HEK293 (cell line): ENCODE measurements around the gene USP7.

ENCODE experiments used
- CTCF ChIA-PET: fragments of 350-600 bp; formaldehyde crosslinking; extraction: SDS; loops from one replicate; lab custom pipeline; 2021; ENCODE audit warnings: antibody characterized with exemption; lab: Yijun Ruan, JAX
- POLR2A ChIA-PET: fragments of 300-600 bp; formaldehyde crosslinking; extraction: SDS; loops from one replicate; lab custom pipeline; 2020; ENCODE audit warnings: antibody characterized with exemption, inconsistent platforms; lab: Yijun Ruan, JAX
- H3K27ac ChIP-seq: fragments of 200-500 bp; sonication (Bioruptor generic); 2 replicates; pipeline ENCODE4 v1.5.1; 2014; ENCODE audit warnings: low read depth, low read length, control low read depth, inconsistent platforms; ENCODE audit errors: extremely low read depth
- H3K36me3 ChIP-seq, 2 experiments: fragments of 200-500 bp in 1 of 2; sonication (Bioruptor generic) in 1 of 2; 1 replicate in 1 of 2; 2 replicates in 1 of 2; pipeline ENCODE4 v1.5.1; 2014 to 2017; ENCODE audit warnings: inconsistent platforms in 2 of 2, low read length in 2 of 2; ENCODE audit not compliant: control insufficient read depth in 2 of 2, insufficient read depth in 1 of 2
- H3K4me1 ChIP-seq: fragments of 200-500 bp; sonication (Bioruptor generic); 2 replicates; pipeline ENCODE4 v1.5.1; 2014; ENCODE audit warnings: mild to moderate bottlenecking, low read length, inconsistent platforms; ENCODE audit not compliant: control insufficient read depth, insufficient read depth
- H3K4me3 ChIP-seq: 2 replicates; pipeline ENCODE4 v1.5.1; 2011; ENCODE audit warnings: low read depth, mild to moderate bottlenecking, control low read depth, low read length, moderate library complexity
- H3K9me3 ChIP-seq: fragments of 200-500 bp; sonication (Bioruptor generic); 2 replicates; pipeline ENCODE4 v1.5.1; 2014; ENCODE audit warnings: low read depth, low read length, inconsistent platforms; ENCODE audit not compliant: control insufficient read depth, insufficient read depth
- EGR2 ChIP-seq: fragments of 450-650 bp; formaldehyde crosslinking; IDR thresholded peaks from 2 replicates; pipeline ENCODE4 v1.5.1; 2016; ENCODE audit warnings: low read depth, missing biosample characterization, missing genetic modification characterization
- FEZF1 ChIP-seq: fragments of 450-650 bp; formaldehyde crosslinking; IDR thresholded peaks from 2 replicates; pipeline ENCODE4 v1.5.1; 2016; ENCODE audit warnings: missing biosample characterization, missing genetic modification characterization
- GLI4 ChIP-seq: fragments of 450-650 bp; formaldehyde crosslinking; IDR thresholded peaks from 2 replicates; pipeline ENCODE4 v1.5.1; 2016; ENCODE audit warnings: missing biosample characterization, missing genetic modification characterization
- KLF16 ChIP-seq: fragments of 450-650 bp; formaldehyde crosslinking; IDR thresholded peaks from 2 replicates; pipeline ENCODE4 v1.5.1; 2017; ENCODE audit warnings: missing biosample characterization, missing genetic modification characterization
- REPIN1 ChIP-seq: fragments of 450-650 bp; formaldehyde crosslinking; IDR thresholded peaks from 2 replicates; pipeline ENCODE4 v1.5.1; 2017; ENCODE audit warnings: missing biosample characterization, missing genetic modification characterization, low read depth
- SCRT1 ChIP-seq: fragments of 450-650 bp; formaldehyde crosslinking; IDR thresholded peaks from 2 replicates; pipeline ENCODE4 v1.5.1; 2016; ENCODE audit warnings: missing biosample characterization, missing genetic modification characterization, borderline replicate concordance
- SP2 ChIP-seq: fragments of 450-650 bp; formaldehyde crosslinking; IDR thresholded peaks from 2 replicates; pipeline ENCODE4 v1.5.1; 2016; ENCODE audit warnings: missing biosample characterization, missing genetic modification characterization
- WT1 ChIP-seq: fragments of 450-650 bp; formaldehyde crosslinking; IDR thresholded peaks from 2 replicates; pipeline ENCODE4 v1.5.1; 2016; ENCODE audit warnings: missing biosample characterization, missing genetic modification characterization
- ZBTB20 ChIP-seq: fragments of 450-650 bp; formaldehyde crosslinking; IDR thresholded peaks from 2 replicates; pipeline ENCODE4 v1.5.1; 2016; ENCODE audit warnings: missing biosample characterization, missing genetic modification characterization
- ZBTB7A ChIP-seq: fragments of 450-650 bp; formaldehyde crosslinking; IDR thresholded peaks from 2 replicates; pipeline ENCODE4 v1.5.1; 2016; ENCODE audit warnings: low read depth, missing biosample characterization, missing genetic modification characterization
- ZNF2 ChIP-seq: fragments of 450-650 bp; formaldehyde crosslinking; IDR thresholded peaks from 2 replicates; pipeline ENCODE4 v1.5.1; 2016; ENCODE audit warnings: missing biosample characterization, missing genetic modification characterization
- ZNF211 ChIP-seq: fragments of 450-650 bp; formaldehyde crosslinking; IDR thresholded peaks from 2 replicates; pipeline ENCODE4 v1.5.1; 2016; ENCODE audit warnings: low read depth, missing biosample characterization, missing genetic modification characterization
- ZNF274 ChIP-seq, 2 experiments: fragments of 200-500 bp in 1 of 2; fragments of 450-650 bp in 1 of 2; sonication (Bioruptor generic) in 1 of 2; formaldehyde crosslinking in 1 of 2; IDR thresholded peaks; 2 replicates each; pipeline versions ENCODE4 v1.5.1 to v1.6.1; 2014 to 2016; ENCODE audit warnings: borderline replicate concordance in 1 of 2, inconsistent platforms in 1 of 2, low read length in 1 of 2, missing biosample characterization in 1 of 2, missing genetic modification characterization in 1 of 2
- ZNF302 ChIP-seq: fragments of 450-650 bp; formaldehyde crosslinking; IDR thresholded peaks from 2 replicates; pipeline ENCODE4 v1.5.1; 2016; ENCODE audit warnings: missing biosample characterization, missing genetic modification characterization, low read depth
- ZNF404 ChIP-seq: fragments of 450-650 bp; formaldehyde crosslinking; IDR thresholded peaks from 2 replicates; pipeline ENCODE4 v1.5.1; 2017; ENCODE audit warnings: missing biosample characterization, missing genetic modification characterization
- ZNF514 ChIP-seq: fragments of 450-650 bp; formaldehyde crosslinking; IDR thresholded peaks from 2 replicates; pipeline ENCODE4 v1.5.1; 2016; ENCODE audit warnings: missing biosample characterization, missing genetic modification characterization
- ZNF548 ChIP-seq: fragments of 450-650 bp; formaldehyde crosslinking; IDR thresholded peaks from 2 replicates; pipeline ENCODE4 v1.5.1; 2016; ENCODE audit warnings: missing biosample characterization, missing genetic modification characterization
- ZNF555 ChIP-seq: fragments of 450-650 bp; formaldehyde crosslinking; conservative IDR thresholded peaks from 2 replicates; pipeline ENCODE4 v1.5.1; 2017; ENCODE audit warnings: missing biosample characterization, mild to moderate bottlenecking, missing genetic modification characterization, inconsistent platforms
- ZNF654 ChIP-seq: fragments of 450-650 bp; formaldehyde crosslinking; IDR thresholded peaks from 2 replicates; pipeline ENCODE4 v1.5.1; 2016; ENCODE audit warnings: low read depth, missing biosample characterization, missing genetic modification characterization
- ZNF701 ChIP-seq: fragments of 450-650 bp; formaldehyde crosslinking; IDR thresholded peaks from 2 replicates; pipeline ENCODE4 v1.5.1; 2016; ENCODE audit warnings: missing biosample characterization, missing genetic modification characterization
- ZNF791 ChIP-seq: fragments of 450-650 bp; formaldehyde crosslinking; IDR thresholded peaks from 2 replicates; pipeline ENCODE4 v1.5.1; 2016; ENCODE audit warnings: missing biosample characterization, missing genetic modification characterization
- ZSCAN30 ChIP-seq: fragments of 450-650 bp; IDR thresholded peaks from 2 replicates; pipeline ENCODE4 v1.5.1; 2018; ENCODE audit warnings: missing biosample characterization, mild to moderate bottlenecking, missing genetic modification characterization, moderate library complexity
- ZSCAN4 ChIP-seq: fragments of 450-650 bp; formaldehyde crosslinking; IDR thresholded peaks from 2 replicates; pipeline ENCODE4 v1.5.1; 2017; ENCODE audit warnings: missing biosample characterization, missing genetic modification characterization
- ZXDB ChIP-seq: fragments of 450-650 bp; formaldehyde crosslinking; IDR thresholded peaks from 2 replicates; pipeline ENCODE4 v1.5.1; 2016; ENCODE audit warnings: missing biosample characterization, missing genetic modification characterization
- TF ChIP-seq, protein P1 (sequence below): fragments of 450-650 bp; formaldehyde crosslinking; IDR thresholded peaks from 2 replicates; pipeline ENCODE4 v1.5.1; 2016; ENCODE audit warnings: missing biosample characterization, missing genetic modification characterization
- TF ChIP-seq, protein P2 (sequence below): fragments of 450-650 bp; formaldehyde crosslinking; IDR thresholded peaks from 2 replicates; pipeline ENCODE4 v1.5.1; 2016; ENCODE audit warnings: missing biosample characterization, missing genetic modification characterization, borderline replicate concordance
- TF ChIP-seq, protein P3 (sequence below): fragments of 450-650 bp; IDR thresholded peaks from 2 replicates; pipeline ENCODE4 v1.5.1; 2018; ENCODE audit warnings: missing biosample characterization, mild to moderate bottlenecking, missing genetic modification characterization

Gene USP7

DNA sequence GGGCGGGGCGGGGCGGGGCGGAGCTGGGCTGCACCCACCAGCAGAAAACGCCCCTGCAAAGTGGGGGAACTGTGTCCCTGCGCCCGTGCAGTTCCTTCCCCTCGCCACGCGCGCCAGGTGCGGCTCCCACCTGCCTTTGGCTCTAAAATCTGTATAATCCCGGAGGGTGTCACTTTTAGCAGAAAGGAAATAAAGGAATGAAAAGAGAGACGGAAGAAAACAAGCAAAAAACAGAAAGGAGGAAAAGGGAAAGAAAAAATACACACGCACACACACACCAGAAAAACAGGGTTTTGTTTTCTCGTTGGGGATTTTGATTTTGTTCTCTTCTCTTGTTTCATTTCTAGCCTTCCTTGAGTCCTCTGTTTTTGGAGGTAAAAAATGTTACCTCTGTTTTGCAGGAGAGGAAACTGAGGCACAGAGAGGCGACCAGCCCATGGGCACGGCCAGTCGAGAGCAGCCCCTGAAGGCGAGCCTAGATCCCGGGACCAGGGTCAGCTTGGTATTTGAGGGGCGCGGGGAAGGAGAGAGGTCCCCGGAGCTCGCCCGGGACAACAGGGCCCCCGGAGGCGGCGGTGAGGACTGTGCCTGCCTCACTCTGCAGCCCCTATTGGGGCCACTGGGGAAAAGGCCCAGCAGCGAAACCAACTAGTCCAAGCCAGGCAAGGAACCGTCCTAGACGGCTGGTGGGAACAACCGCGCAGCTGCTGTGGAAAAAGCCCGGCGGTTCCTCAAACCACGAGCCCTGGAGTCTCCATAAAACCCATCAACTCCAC is 94.3 kb downstream of the USP7 start (continued):
- TF ChIP-seq ZNF548 (tag by site-specific recombination) (no peak), ZNF274 (IDR thresholded peaks at IDR 0.05; ENCODE audit: low read length) (no peak), ZNF274 (tag by site-specific recombination; IDR thresholded peaks at IDR 0.05; ENCODE audit: borderline replicate concordance) (no peak), ZNF404 (tag by site-specific recombination) (no peak), GLI4 (no peak), REPIN1 (tag by site-specific recombination) (no peak), SP2 (tag by site-specific recombination) (no peak), WT1 (tag by site-specific recombination) (no peak), ZNF514 (tag by site-specific recombination) (no peak), KLF16 (tag by site-specific recombination) (no peak), ZXDB (peak; percentile 96), ZNF2 (tag by site-specific recombination) (0 out of 2 replicates have a peak, but pooled peaks have one; percentile 21), EGR2 (tag by site-specific recombination) (peak; percentile 49), ZBTB7A (tag by site-specific recombination) (no peak), ZNF654 (tag by site-specific recombination) (no peak), ZSCAN4 (tag by site-specific recombination) (no peak)

GRCh38 chr16:8868416-8869211 is 95.1 kb downstream of the USP7 start, which contains the start of gene CARHSP1:
CARHSP1 (minus strand) TSS chr16:8869006; CDS start chr16:8859328, 9,678 bp downstream.
- H3K36me3 ChIP-seq: peaks cover 0 to 14% of the 10 kb centered on the region in 2 experiments; a peak in 2 of 3 replicates
- CTCF ChIA-PET: interaction anchor here (0.6 to 0.9 kb wide), 6 partner anchors 11 to 165 kb away, joined by 3 read pairs; no protein-coding TSS in a partner anchor
- no peaks in the 10 kb centered on the region for H3K9me3 ChIP-seq
- peak within 1 kb of the TSS; percentile 90 for H3K27ac ChIP-seq
- POLR2A ChIA-PET: interaction anchor here (0.5 to 2.4 kb wide), 22 partner anchors 10 to 225 kb away, joined by 3 to 21 read pairs (median 3); partner anchors contain the start of genes ABAT, HAPSTR1, PMM2 and TMEM186
- H3K4me3 ChIP-seq: peak within 1 kb of the TSS; percentile 75
- peaks cover 11% of the 10 kb centered on the region for H3K4me1 ChIP-seq
- TF ChIP-seq, protein P1, sequence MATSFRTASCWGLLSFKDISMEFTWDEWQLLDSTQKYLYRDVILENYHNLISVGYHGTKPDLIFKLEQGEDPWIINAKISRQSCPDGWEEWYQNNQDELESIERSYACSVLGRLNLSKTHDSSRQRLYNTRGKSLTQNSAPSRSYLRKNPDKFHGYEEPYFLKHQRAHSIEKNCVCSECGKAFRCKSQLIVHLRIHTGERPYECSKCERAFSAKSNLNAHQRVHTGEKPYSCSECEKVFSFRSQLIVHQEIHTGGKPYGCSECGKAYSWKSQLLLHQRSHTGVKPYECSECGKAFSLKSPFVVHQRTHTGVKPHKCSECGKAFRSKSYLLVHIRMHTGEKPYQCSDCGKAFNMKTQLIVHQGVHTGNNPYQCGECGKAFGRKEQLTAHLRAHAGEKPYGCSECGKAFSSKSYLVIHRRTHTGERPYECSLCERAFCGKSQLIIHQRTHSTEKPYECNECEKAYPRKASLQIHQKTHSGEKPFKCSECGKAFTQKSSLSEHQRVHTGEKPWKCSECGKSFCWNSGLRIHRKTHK (tag by site-specific recombination): no peak
- TF ChIP-seq ZNF555 (tag by site-specific recombination) (no peak), ZBTB20 (tag by site-specific recombination) (peak; percentile 83), ZNF302 (tag by site-specific recombination) (no peak), FEZF1 (tag by site-specific recombination) (no peak), ZSCAN30 (tag by site-specific recombination) (peak; percentile 92), ZNF274 (IDR thresholded peaks at IDR 0.05; ENCODE audit: low read length) (no peak), ZNF274 (tag by site-specific recombination; IDR thresholded peaks at IDR 0.05; ENCODE audit: borderline replicate concordance) (no peak), SCRT1 (peak; percentile 70; the same call in 1 of the 2 replicates), ZNF211 (tag by site-specific recombination) (no peak), ZNF701 (peak; percentile 43; the same call in 1 of the 2 replicates), ZNF791 (tag by site-specific recombination) (no peak)
- TF ChIP-seq, protein P2, sequence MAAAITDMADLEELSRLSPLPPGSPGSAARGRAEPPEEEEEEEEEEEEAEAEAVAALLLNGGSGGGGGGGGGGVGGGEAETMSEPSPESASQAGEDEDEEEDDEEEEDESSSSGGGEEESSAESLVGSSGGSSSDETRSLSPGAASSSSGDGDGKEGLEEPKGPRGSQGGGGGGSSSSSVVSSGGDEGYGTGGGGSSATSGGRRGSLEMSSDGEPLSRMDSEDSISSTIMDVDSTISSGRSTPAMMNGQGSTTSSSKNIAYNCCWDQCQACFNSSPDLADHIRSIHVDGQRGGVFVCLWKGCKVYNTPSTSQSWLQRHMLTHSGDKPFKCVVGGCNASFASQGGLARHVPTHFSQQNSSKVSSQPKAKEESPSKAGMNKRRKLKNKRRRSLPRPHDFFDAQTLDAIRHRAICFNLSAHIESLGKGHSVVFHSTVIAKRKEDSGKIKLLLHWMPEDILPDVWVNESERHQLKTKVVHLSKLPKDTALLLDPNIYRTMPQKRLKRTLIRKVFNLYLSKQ (tag by site-specific recombination): no peak
- TF ChIP-seq, protein P3, sequence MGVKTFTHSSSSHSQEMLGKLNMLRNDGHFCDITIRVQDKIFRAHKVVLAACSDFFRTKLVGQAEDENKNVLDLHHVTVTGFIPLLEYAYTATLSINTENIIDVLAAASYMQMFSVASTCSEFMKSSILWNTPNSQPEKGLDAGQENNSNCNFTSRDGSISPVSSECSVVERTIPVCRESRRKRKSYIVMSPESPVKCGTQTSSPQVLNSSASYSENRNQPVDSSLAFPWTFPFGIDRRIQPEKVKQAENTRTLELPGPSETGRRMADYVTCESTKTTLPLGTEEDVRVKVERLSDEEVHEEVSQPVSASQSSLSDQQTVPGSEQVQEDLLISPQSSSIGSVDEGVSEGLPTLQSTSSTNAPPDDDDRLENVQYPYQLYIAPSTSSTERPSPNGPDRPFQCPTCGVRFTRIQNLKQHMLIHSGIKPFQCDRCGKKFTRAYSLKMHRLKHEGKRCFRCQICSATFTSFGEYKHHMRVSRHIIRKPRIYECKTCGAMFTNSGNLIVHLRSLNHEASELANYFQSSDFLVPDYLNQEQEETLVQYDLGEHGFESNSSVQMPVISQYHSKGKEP (tag by site-specific recombination): peak; percentile 17
